A673 (cell line): ENCODE data around the gene PEPD. TPM values are rescaled to one million over a fixed set of nuclear protein-coding genes. Genes with fewer than 3 reads are reported as not detected.

Experiments
- BruUV-seq: library from RNA; stranded (reverse); fragments of 400-500 nt; replicated peaks from 2 replicates; lab custom pipeline; 2021; lab: Mats Ljungman, UMichigan
- CTCF ChIA-PET: fragments of 300-600 bp; sonication (Branson Sonifier 250); formaldehyde crosslinking; loops from one replicate; lab custom pipeline; 2022; ENCODE audit warnings: antibody characterized with exemption; lab: Charles Lee
- POLR2A ChIA-PET: fragments of 300-600 bp; sonication (Branson Sonifier 250); formaldehyde crosslinking; loops from one replicate; lab custom pipeline; 2022; ENCODE audit warnings: antibody characterized with exemption; ENCODE audit not compliant: low non-redundant PET; lab: Charles Lee
- DNase-seq: peaks from one replicate; pipeline ENCODE4 v3.0.0-alpha.2; 2015; ENCODE audit warnings: low spot score
- H3K27ac ChIP-seq: fragments of 200-600 bp; sonication (generic); 2 replicates; pipeline ENCODE4 v1.5.1; 2016; ENCODE audit warnings: mixed run types, low read depth, mild to moderate bottlenecking, mixed read lengths, antibody characterized with exemption, low read length; ENCODE audit not compliant: poor library complexity, severe bottlenecking
- H3K27me3 ChIP-seq: fragments of 200-600 bp; sonication (generic); replicated peaks from 2 replicates; pipeline ENCODE4 v1.6.1; 2017; ENCODE audit warnings: mixed run types, low read depth, mild to moderate bottlenecking, mixed read lengths, antibody characterized with exemption, low read length; ENCODE audit not compliant: insufficient read depth, poor library complexity
- H3K36me3 ChIP-seq: fragments of 200-600 bp; sonication (generic); 2 replicates; pipeline ENCODE4 v1.6.1; 2016; ENCODE audit warnings: mixed run types, mild to moderate bottlenecking, mixed read lengths, antibody characterized with exemption, low read length; ENCODE audit not compliant: insufficient read depth, poor library complexity, severe bottlenecking
- H3K4me1 ChIP-seq: fragments of 200-600 bp; sonication (generic); 2 replicates; pipeline ENCODE4 v1.6.1; 2017; ENCODE audit warnings: mixed run types, mild to moderate bottlenecking, mixed read lengths, antibody characterized with exemption, low read length; ENCODE audit not compliant: insufficient read depth, poor library complexity, severe bottlenecking
- H3K4me3 ChIP-seq: fragments of 200-600 bp; sonication (generic); 2 replicates; pipeline ENCODE4 v1.5.1; 2016; ENCODE audit warnings: low read depth, mixed run types, mild to moderate bottlenecking, mixed read lengths, low read length; ENCODE audit not compliant: poor library complexity, severe bottlenecking
- H3K9me3 ChIP-seq: fragments of 200-600 bp; sonication (generic); 2 replicates; pipeline ENCODE4 v1.6.1; 2016; ENCODE audit warnings: mixed run types, low read depth, mild to moderate bottlenecking, mixed read lengths, antibody characterized with exemption, low read length; ENCODE audit not compliant: poor library complexity, severe bottlenecking
- EZH2 ChIP-seq: fragments of 200-600 bp; sonication (generic); IDR thresholded peaks from 2 replicates; pipeline ENCODE4 v1.6.1; 2017; ENCODE audit warnings: borderline replicate concordance, low read depth, mild to moderate bottlenecking, mixed read lengths, antibody characterized with exemption, low read length; ENCODE audit not compliant: poor library complexity, severe bottlenecking
- intact Hi-C: fragments of 100-400 bp; cut with micrococcal nuclease; formaldehyde crosslinking; loops from one replicate; pipeline ENCODE4 v1.10.0; 2022; ENCODE audit not compliant: unreplicated experiment
- total RNA-seq: library from RNA; stranded (reverse); gene quantifications from 2 replicates; pipeline ENCODE4 v1.2.3, GENCODE V29; 2021
- TF ChIP-seq, protein P1 (sequence below): fragments of 300-800, 200-600 bp; sonication (generic); conservative IDR thresholded peaks from 2 replicates; pipeline ENCODE4 v1.5.1; 2017; ENCODE audit warnings: low read depth, mild to moderate bottlenecking, antibody characterized with exemption, low read length, moderate library complexity, mixed read lengths

Gene PEPD
- total RNA-seq, 1 experiment from 2014 or later = 82.2 TPM

DNA sequence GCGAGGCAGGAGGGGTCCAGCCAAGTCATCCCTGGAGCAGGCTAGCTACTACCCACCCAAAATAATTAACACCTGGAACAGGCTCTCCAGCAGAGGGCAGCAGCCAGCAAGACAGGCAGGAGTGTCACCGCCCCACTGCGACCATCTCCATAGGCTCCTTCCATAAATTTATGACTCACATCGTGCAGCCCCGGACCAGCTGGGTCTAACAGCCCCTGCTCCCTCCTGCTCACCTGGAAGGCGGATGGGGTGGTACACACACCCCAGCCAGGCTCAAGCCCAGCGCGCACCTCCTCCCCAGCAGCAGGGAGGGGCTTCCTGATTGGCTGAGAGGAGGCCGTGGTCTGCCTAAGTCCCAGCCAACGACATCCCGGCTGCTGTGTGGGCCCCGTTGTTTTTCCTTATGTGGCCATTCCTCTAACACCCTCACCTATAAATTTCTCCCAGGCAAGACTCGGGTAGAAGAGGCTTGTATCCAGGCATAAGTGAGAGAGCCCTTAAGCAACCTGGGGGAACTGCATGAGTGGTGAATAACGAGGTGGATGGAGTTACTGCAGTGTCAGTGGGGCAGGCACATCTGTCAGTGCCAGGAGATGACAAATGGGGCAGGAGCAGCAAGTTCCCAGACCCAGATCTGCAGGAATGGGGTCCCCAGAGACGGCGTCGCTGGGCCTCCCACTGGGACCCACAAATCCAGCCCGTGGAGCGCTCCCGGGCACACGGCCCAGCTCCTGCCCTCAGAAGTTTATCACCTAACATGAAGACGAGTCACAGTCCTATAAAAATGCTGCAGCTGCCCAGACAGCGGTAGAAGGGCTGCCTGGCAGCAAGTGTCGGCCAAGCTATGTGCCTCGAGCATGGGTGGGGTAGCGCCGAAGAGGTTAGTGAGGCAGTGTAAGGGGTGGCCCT is 105.0 kb downstream of the PEPD start:
- BruUV-seq = no TSS peak
- H3K27me3 ChIP-seq = no peaks in the 10 kb centered on the region
- no peaks in the 10 kb centered on the region for H3K9me3 ChIP-seq
- no peak overlapping the region for H3K27ac ChIP-seq
- H3K4me3 ChIP-seq = no peak overlapping the region
- no peaks in the 10 kb centered on the region for H3K36me3 ChIP-seq
- CTCF ChIA-PET = interaction anchor here (0.5 to 1.3 kb wide), 9 partner anchors 10 to 741 kb away, joined by 3 to 12 read pairs (median 3); partner anchors contain the start of genes CEBPA and PEPD
- intact Hi-C loops = loop anchor here (1.0 kb wide), 1 partner anchor 355 kb away; no protein-coding TSS in a partner anchor
- TF ChIP-seq, protein P1, sequence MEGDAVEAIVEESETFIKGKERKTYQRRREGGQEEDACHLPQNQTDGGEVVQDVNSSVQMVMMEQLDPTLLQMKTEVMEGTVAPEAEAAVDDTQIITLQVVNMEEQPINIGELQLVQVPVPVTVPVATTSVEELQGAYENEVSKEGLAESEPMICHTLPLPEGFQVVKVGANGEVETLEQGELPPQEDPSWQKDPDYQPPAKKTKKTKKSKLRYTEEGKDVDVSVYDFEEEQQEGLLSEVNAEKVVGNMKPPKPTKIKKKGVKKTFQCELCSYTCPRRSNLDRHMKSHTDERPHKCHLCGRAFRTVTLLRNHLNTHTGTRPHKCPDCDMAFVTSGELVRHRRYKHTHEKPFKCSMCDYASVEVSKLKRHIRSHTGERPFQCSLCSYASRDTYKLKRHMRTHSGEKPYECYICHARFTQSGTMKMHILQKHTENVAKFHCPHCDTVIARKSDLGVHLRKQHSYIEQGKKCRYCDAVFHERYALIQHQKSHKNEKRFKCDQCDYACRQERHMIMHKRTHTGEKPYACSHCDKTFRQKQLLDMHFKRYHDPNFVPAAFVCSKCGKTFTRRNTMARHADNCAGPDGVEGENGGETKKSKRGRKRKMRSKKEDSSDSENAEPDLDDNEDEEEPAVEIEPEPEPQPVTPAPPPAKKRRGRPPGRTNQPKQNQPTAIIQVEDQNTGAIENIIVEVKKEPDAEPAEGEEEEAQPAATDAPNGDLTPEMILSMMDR = peak; percentile 84
- TF ChIP-seq EZH2 = no peak
- POLR2A ChIA-PET = no interaction called here
- H3K4me1 ChIP-seq = no peaks in the 10 kb centered on the region
- DNase-seq = peak; percentile 80

DNA sequence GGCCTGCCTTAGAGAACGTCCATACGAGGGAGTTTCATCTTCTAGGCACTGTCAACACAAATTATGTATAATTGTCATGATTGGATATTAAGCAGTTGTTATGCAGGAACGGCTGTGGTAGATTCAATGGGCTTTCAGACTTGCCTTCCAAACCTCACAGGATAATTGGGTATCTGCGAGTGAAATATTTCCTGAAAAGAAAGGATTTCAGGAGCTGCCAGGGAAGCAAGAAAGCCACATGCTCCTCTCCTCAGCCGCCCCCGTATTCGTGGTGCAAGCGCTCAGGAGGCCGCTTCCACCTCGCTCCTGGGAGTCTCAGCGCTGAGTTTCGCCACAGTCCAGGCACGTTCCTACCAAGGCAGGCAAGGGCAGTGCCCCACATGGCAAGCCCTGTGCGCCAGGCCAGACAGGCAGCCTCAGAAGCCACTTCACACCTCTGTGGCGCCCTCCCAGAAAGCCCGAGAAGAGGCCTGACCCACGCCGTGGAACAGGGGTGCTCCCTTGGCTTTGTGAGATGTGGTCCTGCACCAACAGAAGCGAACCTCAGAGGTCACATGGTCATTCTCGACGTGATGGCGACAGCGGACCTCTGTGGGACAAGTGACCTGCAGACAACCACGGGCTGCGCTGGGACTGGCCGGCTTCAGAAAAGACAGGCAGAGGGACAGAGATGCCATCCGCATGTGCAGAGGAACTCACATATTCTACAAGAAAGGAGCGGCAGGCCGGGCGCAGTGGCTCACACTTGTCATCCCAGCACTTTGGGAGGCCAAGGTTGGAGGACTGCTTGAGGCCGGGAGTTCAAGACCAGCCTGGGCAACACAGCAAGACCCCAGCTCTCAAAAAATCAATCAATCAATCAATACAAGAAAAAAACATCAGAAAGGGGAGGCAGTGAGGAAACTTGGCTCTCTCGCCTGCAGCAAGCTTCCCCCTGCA is 106.7 kb downstream of the PEPD start:
- no TSS peak for BruUV-seq
- TF ChIP-seq EZH2 = no peak
- TF ChIP-seq, protein P1 = no peak
- H3K36me3 ChIP-seq = no peaks in the 10 kb centered on the region

DNA sequence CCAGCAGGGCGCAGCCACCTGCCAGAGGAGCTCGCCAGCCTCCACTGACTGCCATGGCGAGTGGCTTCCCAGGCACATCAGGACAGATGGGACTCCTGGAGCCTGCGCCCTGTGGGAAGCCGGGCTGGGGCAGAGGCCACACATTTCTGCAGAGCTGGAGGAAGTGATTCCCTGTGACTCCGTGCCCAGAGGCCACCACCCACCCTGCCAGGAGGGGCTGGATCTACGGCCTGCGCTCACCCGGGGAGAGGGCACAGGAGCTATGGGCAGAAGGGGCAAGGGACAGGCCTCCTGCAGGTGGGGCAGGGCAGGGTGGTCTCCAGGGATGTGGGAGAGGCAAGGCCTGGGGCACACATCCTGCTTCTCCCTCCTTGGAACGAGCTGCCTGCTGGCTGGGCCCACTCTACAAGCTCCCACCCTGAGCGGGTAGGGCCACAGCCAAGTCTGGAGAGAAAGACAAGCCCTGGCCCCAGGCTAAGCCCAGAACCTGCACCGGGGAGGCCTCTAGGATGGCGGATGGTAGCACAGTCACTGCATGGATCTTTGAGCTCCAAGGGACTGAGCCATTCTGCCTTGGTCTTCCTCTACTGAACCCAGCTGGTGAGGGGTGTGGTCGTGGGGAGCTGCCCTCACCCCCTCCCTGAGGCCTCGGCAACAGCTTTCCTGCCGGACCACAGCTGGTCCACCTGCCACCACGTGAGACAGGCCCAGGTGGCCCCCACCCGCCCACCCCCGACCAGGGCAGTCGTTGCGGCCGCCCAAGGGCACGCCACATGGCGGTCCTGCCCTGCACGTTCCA is 107.5 kb downstream of the PEPD start:
- no peak for TF ChIP-seq EZH2
- TF ChIP-seq, protein P1 = no peak
- no peaks in the 10 kb centered on the region for H3K36me3 ChIP-seq
- H3K4me1 ChIP-seq = no peaks in the 10 kb centered on the region
- H3K4me3 ChIP-seq = no peak overlapping the region
- H3K9me3 ChIP-seq = no peaks in the 10 kb centered on the region
- H3K27ac ChIP-seq = no peak overlapping the region
- no peak for DNase-seq
- no TSS peak for BruUV-seq
- intact Hi-C loops = no loop called here
- CTCF ChIA-PET = interaction anchor here (0.9 kb wide), 1 partner anchor 179 kb away, joined by 3 read pairs; no protein-coding TSS in a partner anchor
- no peaks in the 10 kb centered on the region for H3K27me3 ChIP-seq
- POLR2A ChIA-PET = no interaction called here

More for the DNA sequence above, 106.7 kb downstream of the PEPD start:
- Histone ChIP-seq H3K4me3 (no peak overlapping the region), H3K27me3 (no peaks in the 10 kb centered on the region), H3K9me3 (no peaks in the 10 kb centered on the region), H3K27ac (no peak overlapping the region), H3K4me1 (no peaks in the 10 kb centered on the region)
- ChIA-PET CTCF (interaction anchor here (1.3 kb wide), 1 partner anchor 356 kb away, joined by 12 read pairs; no protein-coding TSS in a partner anchor), POLR2A (no interaction called here)
- intact Hi-C loops = no loop called here
- DNase-seq = no peak
